GM12878 (cell line): ENCODE measurements around the gene AFF1. TPM values are rescaled to one million over a fixed set of nuclear protein-coding genes. Genes with fewer than 3 reads are reported as not detected.

Source experiments
- ATAC-seq: fragments of 200-7000 bp; cut with Tn5 transposase; 3 replicates; pipeline ENCODE4 v1.9.1; 2020; ENCODE audit warnings: mild to moderate bottlenecking, moderate library complexity
- BruUV-seq: library from RNA; stranded (reverse); fragments of 400-500 nt; replicated peaks from 2 replicates; lab custom pipeline; 2021; lab: Mats Ljungman, UMichigan
- CTCF ChIA-PET: fragments of 300-600 bp; sonication (Branson Sonifier 250); formaldehyde crosslinking; extraction: SDS; loops from one replicate; lab custom pipeline; 2021; ENCODE audit warnings: inconsistent platforms; lab: Yijun Ruan, JAX
- POLR2A ChIA-PET: fragments of 350-600 bp; formaldehyde crosslinking; extraction: SDS; loops from one replicate; lab custom pipeline; 2021; ENCODE audit warnings: inconsistent platforms; lab: Charles Lee
- RAD21 ChIA-PET: fragments of 300-600 bp; sonication (Branson Sonifier 250); formaldehyde crosslinking; loops from one replicate; lab custom pipeline; 2023; ENCODE audit warnings: antibody characterized with exemption; ENCODE audit not compliant: unreplicated experiment; lab: Charles Lee
- SMC1A ChIA-PET: fragments of 300-600 bp; sonication (Branson Sonifier 250); formaldehyde crosslinking; loops from one replicate; lab custom pipeline; 2023; ENCODE audit not compliant: unreplicated experiment, uncharacterized antibody; lab: Charles Lee
- DNase-seq: peaks from one replicate; pipeline ENCODE4 v3.0.0-alpha.2; 2011; ENCODE audit warnings: low read depth, low spot score
- FAIRE-seq: peaks from 3 replicates; lab custom pipeline; 2011; peaks lifted over from hg19 to GRCh38; lab: Jason Lieb, UNC
- H2AFZ ChIP-seq: 2 replicates; pipeline ENCODE4 v1.6.0; 2011; ENCODE audit warnings: low read depth, low read length, control low read depth; ENCODE audit not compliant: control insufficient read depth
- H3K27ac ChIP-seq: 2 replicates; pipeline ENCODE4 v1.5.1; 2011; ENCODE audit warnings: control low read depth; ENCODE audit not compliant: control insufficient read depth, insufficient read depth
- H3K27me3 ChIP-seq, 2 experiments: replicated peaks in 1 of 2; 2 replicates each; pipeline versions ENCODE4 v1.6.0 to v1.6.1; 2011; ENCODE audit warnings: low read length in 1 of 2; ENCODE audit not compliant: control insufficient read depth in 2 of 2, insufficient read depth in 2 of 2
- H3K36me3 ChIP-seq, 2 experiments: 2 replicates each; pipeline ENCODE4 v1.5.1; 2011; ENCODE audit warnings: low read length in 1 of 2; ENCODE audit not compliant: control insufficient read depth in 2 of 2, insufficient read depth in 2 of 2
- H3K4me1 ChIP-seq: 2 replicates; pipeline ENCODE4 v1.6.1; 2011; ENCODE audit warnings: mild to moderate bottlenecking, low read length, moderate library complexity, mixed read lengths; ENCODE audit not compliant: control insufficient read depth, insufficient read depth
- H3K4me2 ChIP-seq: 2 replicates; pipeline ENCODE4 v1.6.0; 2011; ENCODE audit warnings: control low read depth; ENCODE audit not compliant: control insufficient read depth, insufficient read depth
- H3K4me3 ChIP-seq: fragments of 200-600 bp; sonication (generic); 2 replicates; pipeline ENCODE4 v1.5.1; 2016
- H3K79me2 ChIP-seq: 2 replicates; pipeline ENCODE4 v1.6.0; 2011; ENCODE audit warnings: low read length; ENCODE audit not compliant: control insufficient read depth, insufficient read depth
- H3K9ac ChIP-seq: 2 replicates; pipeline ENCODE4 v1.8.0; 2011; ENCODE audit warnings: low read length, control low read depth, mixed read lengths; ENCODE audit not compliant: control insufficient read depth, insufficient read depth
- H3K9me3 ChIP-seq: replicated peaks from 3 replicates; pipeline ENCODE4 v1.5.1; 2011; ENCODE audit warnings: mild to moderate bottlenecking, low read length; ENCODE audit not compliant: control insufficient read depth, insufficient read depth
- H4K20me1 ChIP-seq: 2 replicates; pipeline ENCODE4 v1.6.0; 2011; ENCODE audit not compliant: control insufficient read depth, insufficient read depth
- CHD4 ChIP-seq: fragments of 200-600 bp; sonication (generic); IDR thresholded peaks from 2 replicates; pipeline ENCODE4 v1.6.1; 2016; ENCODE audit warnings: mild to moderate bottlenecking
- IKZF1 ChIP-seq: fragments of 450-650 bp; conservative IDR thresholded peaks from 2 replicates; pipeline ENCODE4 v1.6.1; 2017; ENCODE audit warnings: antibody characterized with exemption, mild to moderate bottlenecking
- JUNB ChIP-seq: IDR thresholded peaks from 2 replicates; pipeline ENCODE4 v1.6.1; 2016; ENCODE audit warnings: antibody characterized with exemption, mild to moderate bottlenecking
- MEF2A ChIP-seq: IDR thresholded peaks from 2 replicates; pipeline ENCODE4 v1.6.1; 2011; ENCODE audit warnings: low read depth, mild to moderate bottlenecking, low read length, moderate library complexity; ENCODE audit not compliant: insufficient read depth
- MXI1 ChIP-seq: fragments of 150-350 bp; IDR thresholded peaks from 2 replicates; pipeline ENCODE4 v1.6.1; 2011; ENCODE audit warnings: low read depth, mild to moderate bottlenecking, inconsistent platforms, low read length, improper control_type of control experiment
- NFYB ChIP-seq: IDR thresholded peaks from 2 replicates; pipeline ENCODE4 v1.6.1; 2011; ENCODE audit warnings: low read depth, mild to moderate bottlenecking, low read length, improper control_type of control experiment, moderate library complexity; ENCODE audit not compliant: insufficient read depth
- RB1 ChIP-seq: fragments of 450-650 bp; formaldehyde crosslinking; IDR thresholded peaks from 2 replicates; pipeline ENCODE4 v1.6.1; 2017; ENCODE audit warnings: mild to moderate bottlenecking, borderline replicate concordance
- TAF1 ChIP-seq: IDR thresholded peaks from 2 replicates; pipeline ENCODE4 v1.6.1; 2011; ENCODE audit warnings: mild to moderate bottlenecking, low read depth, low read length, borderline replicate concordance
- TBL1XR1 ChIP-seq: IDR thresholded peaks from 2 replicates; pipeline ENCODE4 v1.6.1; 2012; ENCODE audit warnings: low read depth, low read length, improper control_type of control experiment
- ZNF274 ChIP-seq: IDR thresholded peaks from one replicate; pipeline ENCODE4 v1.8.0; 2011; ENCODE audit not compliant: insufficient read length, insufficient read depth
- ZSCAN29 ChIP-seq: fragments of 450-650 bp; IDR thresholded peaks from 2 replicates; pipeline ENCODE4 v1.6.1; 2017; ENCODE audit warnings: mild to moderate bottlenecking, moderate library complexity
- WGBS: methylation state at CpG from one replicate; pipeline ENCODE4 v1.1.6; 2016; ENCODE audit warnings: low lambda C conversion rate; ENCODE audit not compliant: insufficient replicate concordance, insufficient coverage; ENCODE audit errors: missing lambda C conversion rate; 5-methylcytosine and 5-hydroxymethylcytosine counted together
- in situ Hi-C: fragments of 300-500 bp; cut with MboI; formaldehyde crosslinking; loops from 9 replicates; pipeline ENCODE4 v1.14.3; 2018; ENCODE audit warnings: mixed read lengths
- intact Hi-C: fragments of 100-400 bp; cut with micrococcal nuclease; formaldehyde crosslinking; loops from one replicate; pipeline ENCODE4 v1.14.2; 2022; ENCODE audit not compliant: unreplicated experiment
- polyA plus RNA-seq, 11 experiments: library from polyadenylated mRNA; depleted of rRNA in 4 of 11; unstranded in 6 of 11; stranded (reverse) in 5 of 11; fragments of >200 nt; fragmentation: Nextera tagmentation in 4 of 11; fragmentation: Illumina TruSeq in 1 of 11; extraction: Ambion mirVana in 4 of 11; extraction: Trizol in 1 of 11; gene quantifications; 1 replicate in 1 of 11; 2 replicates in 10 of 11; pipeline versions ENCODE4 v1.2.1 to v1.2.3, GENCODE V29; 2011 to 2016; ENCODE audit warnings: inconsistent platforms in 2 of 11, missing spikeins in 2 of 11, low read depth in 1 of 11
- total RNA-seq, 4 experiments: library from RNA; depleted of rRNA in 3 of 4; stranded (reverse); fragments of >200 nt in 3 of 4; fragmentation: Illumina TruSeq in 1 of 4; extraction: Trizol in 1 of 4; gene quantifications; 2 replicates each; pipeline versions ENCODE4 v1.2.1 to v1.2.3, GENCODE V29; 2013 to 2021
- TF ChIP-seq, protein P1 (sequence below): fragments of 450-650 bp; IDR thresholded peaks from 2 replicates; pipeline ENCODE4 v1.6.1; 2016; ENCODE audit warnings: mild to moderate bottlenecking
- TF ChIP-seq, protein P2 (sequence below): fragments of 450-650 bp; IDR thresholded peaks from 2 replicates; pipeline ENCODE4 v1.6.1; 2017; ENCODE audit warnings: borderline replicate concordance

AFF1 gene
- total and polyA plus RNA-seq, 10 of the 15 experiments (the other 5 are each of a cell fraction or from before 2014, with no cell fraction given) = 3.5 to 56.1 (median 21.5) TPM

DNA sequence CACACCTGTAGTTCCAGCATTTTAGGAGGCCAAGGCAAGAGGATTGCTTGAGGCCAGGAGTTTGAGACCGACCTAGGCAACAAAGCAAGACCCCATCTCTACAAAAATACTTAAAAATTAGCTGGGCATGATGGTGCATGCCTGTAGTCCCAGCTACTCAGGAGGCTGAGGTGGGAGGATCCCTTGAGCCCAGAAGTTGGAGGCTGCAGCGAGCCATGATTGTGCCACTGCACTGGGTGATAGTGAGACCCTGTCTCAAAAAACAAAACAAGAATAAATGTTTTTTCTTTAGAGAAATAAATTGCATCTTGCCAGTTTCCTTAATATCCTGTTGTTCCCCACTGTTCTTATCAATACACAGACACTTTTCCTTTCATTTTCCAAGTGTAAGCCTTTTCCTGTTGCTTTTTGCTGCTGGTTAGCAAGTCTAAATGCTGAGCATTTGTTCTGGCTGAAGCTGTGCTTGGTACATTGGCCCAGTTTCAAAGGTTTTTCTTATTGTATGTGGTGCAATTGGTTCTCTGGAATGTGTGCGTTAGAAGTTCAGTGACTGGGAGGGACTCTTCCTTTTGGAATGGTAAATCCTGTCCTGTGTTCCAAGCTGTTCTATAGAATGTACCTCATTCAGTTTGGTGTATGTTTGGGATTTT lies 98.2 kb downstream of the AFF1 start:
- Histone ChIP-seq H3K27me3 (no peaks in the 10 kb centered on the region), H3K4me3 (no peak overlapping the region), H3K27ac (peak overlapping the region; percentile 11; the same call in 1 of the 2 replicates), H3K9me3 (no peaks in the 10 kb centered on the region), H4K20me1 (no peaks in the 10 kb centered on the region; the same call in 1 of the 2 replicates), H3K4me1 (peaks cover 52% of the 10 kb centered on the region), H3K36me3 (peaks cover 0 to 3% of the 10 kb centered on the region in 2 experiments; a peak in 2 of 4 replicates), H3K9ac (no peak overlapping the region), H3K79me2 (peaks cover 98% of the 10 kb centered on the region), H2AFZ (no peak overlapping the region), H3K4me2 (no peak overlapping the region; the same call in 1 of the 2 replicates)
- in situ Hi-C loops = no loop called here
- DNase-seq (no peak), ATAC-seq (no peak), FAIRE-seq (no peak)
- WGBS = 68% methylated on average over 3 of the region's 3 CpGs
- SMC1A ChIA-PET = interaction anchor here (1.2 to 3.5 kb wide), 8 partner anchors 9 to 111 kb away, joined by 3 to 25 read pairs (median 10); no protein-coding TSS in a partner anchor
- POLR2A ChIA-PET = interaction anchor here (1.2 to 1.7 kb wide), 3 partner anchors 8 to 94 kb away, joined by 3 to 8 read pairs (median 4); no protein-coding TSS in a partner anchor
- no TSS peak for BruUV-seq
- TF ChIP-seq MEF2A = no peak
- TF ChIP-seq TBL1XR1 = no peak
- TF ChIP-seq RB1 = no peak
- CTCF ChIA-PET = interaction anchor here (0.9 to 1.9 kb wide), 7 partner anchors 10 to 111 kb away, joined by 3 to 9 read pairs (median 3); no protein-coding TSS in a partner anchor
- RAD21 ChIA-PET = interaction anchor here (0.9 to 2.3 kb wide), 6 partner anchors 18 to 94 kb away, joined by 3 to 7 read pairs (median 4); no protein-coding TSS in a partner anchor
- intact Hi-C loops = no loop called here

DNA sequence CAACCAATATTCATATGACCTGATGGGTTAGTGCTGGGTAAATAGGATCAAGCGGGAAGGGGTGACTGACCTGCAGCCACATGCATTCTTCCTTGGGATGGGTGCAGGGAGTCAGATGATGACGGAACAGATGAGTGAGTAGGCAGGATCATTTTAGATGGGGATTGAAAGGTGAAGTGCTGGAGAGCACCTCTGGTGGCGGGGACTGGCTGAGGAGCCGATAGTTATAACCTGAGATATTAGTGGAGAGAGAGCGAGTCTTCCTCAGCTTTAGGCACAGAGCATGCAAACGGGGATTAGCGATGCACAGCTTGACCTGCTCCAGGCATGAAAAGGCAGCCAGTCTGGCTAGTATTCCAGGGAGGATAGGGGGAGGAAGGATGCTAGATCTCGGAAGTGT lies 99.1 kb downstream of the AFF1 start:
- Histone ChIP-seq H3K9me3 (no peaks in the 10 kb centered on the region), H3K79me2 (peaks cover 98% of the 10 kb centered on the region), H3K27me3 (no peaks in the 10 kb centered on the region), H3K36me3 (peaks cover 0 to 3% of the 10 kb centered on the region in 2 experiments; a peak in 2 of 4 replicates), H3K9ac (no peak overlapping the region), H3K27ac (no peak overlapping the region), H2AFZ (no peak overlapping the region), H3K4me3 (no peak overlapping the region), H4K20me1 (no peaks in the 10 kb centered on the region; the same call in 1 of the 2 replicates), H3K4me1 (peaks cover 57% of the 10 kb centered on the region), H3K4me2 (no peak overlapping the region)
- DNase-seq (no peak), FAIRE-seq (no peak), ATAC-seq (no peak)
- ChIA-PET POLR2A (interaction anchor here (1.2 kb wide), 1 partner anchor 95 kb away, joined by 4 read pairs; no protein-coding TSS in a partner anchor), SMC1A (interaction anchor here (2.4 to 3.5 kb wide), 2 partner anchors 22 to 25 kb away, joined by 8 to 12 read pairs; no protein-coding TSS in a partner anchor), CTCF (interaction anchor here (0.8 kb wide), 1 partner anchor 59 kb away, joined by 3 read pairs; no protein-coding TSS in a partner anchor), RAD21 (interaction anchor here (0.9 kb wide), 1 partner anchor 95 kb away, joined by 4 read pairs; no protein-coding TSS in a partner anchor)
- BruUV-seq = no TSS peak
- 93% methylated on average over 8 of the region's 8 CpGs for WGBS
- intact Hi-C loops (no loop called here), in situ Hi-C loops (no loop called here)
- no peak for TF ChIP-seq MXI1
- TF ChIP-seq, protein P1, sequence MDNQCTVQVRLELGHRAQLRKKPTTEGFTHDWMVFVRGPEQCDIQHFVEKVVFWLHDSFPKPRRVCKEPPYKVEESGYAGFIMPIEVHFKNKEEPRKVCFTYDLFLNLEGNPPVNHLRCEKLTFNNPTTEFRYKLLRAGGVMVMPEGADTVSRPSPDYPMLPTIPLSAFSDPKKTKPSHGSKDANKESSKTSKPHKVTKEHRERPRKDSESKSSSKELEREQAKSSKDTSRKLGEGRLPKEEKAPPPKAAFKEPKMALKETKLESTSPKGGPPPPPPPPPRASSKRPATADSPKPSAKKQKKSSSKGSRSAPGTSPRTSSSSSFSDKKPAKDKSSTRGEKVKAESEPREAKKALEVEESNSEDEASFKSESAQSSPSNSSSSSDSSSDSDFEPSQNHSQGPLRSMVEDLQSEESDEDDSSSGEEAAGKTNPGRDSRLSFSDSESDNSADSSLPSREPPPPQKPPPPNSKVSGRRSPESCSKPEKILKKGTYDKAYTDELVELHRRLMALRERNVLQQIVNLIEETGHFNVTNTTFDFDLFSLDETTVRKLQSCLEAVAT = 0 out of 2 replicates have a peak, but pooled peaks have one; percentile 31
- no peak for TF ChIP-seq NFYB
- no peak for TF ChIP-seq ZSCAN29
- TF ChIP-seq ZNF274 = no peak
- 0 out of 2 replicates have a peak, but pooled peaks have one; percentile 15 for TF ChIP-seq IKZF1
- no peak for TF ChIP-seq TAF1
- no peak for TF ChIP-seq CHD4
- TF ChIP-seq JUNB = no peak
- TF ChIP-seq, protein P2, sequence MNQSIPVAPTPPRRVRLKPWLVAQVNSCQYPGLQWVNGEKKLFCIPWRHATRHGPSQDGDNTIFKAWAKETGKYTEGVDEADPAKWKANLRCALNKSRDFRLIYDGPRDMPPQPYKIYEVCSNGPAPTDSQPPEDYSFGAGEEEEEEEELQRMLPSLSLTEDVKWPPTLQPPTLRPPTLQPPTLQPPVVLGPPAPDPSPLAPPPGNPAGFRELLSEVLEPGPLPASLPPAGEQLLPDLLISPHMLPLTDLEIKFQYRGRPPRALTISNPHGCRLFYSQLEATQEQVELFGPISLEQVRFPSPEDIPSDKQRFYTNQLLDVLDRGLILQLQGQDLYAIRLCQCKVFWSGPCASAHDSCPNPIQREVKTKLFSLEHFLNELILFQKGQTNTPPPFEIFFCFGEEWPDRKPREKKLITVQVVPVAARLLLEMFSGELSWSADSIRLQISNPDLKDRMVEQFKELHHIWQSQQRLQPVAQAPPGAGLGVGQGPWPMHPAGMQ = no peak
